ENCODE data around the gene ELMO1. TPM values are rescaled to one million over a fixed set of nuclear protein-coding genes. Genes with fewer than 3 reads are reported as not detected.

The ELMO1 gene
- polyA plus RNA-seq, 1 experiment: not detected

DNA sequence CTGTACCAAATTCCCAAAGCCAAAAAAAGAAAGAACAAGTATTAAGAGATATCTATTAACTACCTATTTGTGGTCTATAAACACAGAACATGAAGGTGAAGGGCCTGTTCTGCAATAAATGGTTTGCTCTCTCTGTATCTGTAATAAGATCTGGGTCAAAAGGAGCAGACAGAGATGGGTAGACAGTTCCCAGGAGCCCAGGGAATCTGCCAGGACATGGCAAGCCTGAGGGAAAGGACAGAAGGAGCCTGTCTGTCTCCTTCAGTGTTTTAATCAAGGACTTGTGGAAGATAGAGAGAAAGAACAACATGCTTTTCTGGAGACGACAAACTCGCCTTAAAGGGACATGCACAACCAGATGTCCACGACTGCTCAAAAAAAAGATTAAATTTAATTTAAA, 165.7 kb downstream of the ELMO1 start:
- TF ChIP-seq, protein P1, sequence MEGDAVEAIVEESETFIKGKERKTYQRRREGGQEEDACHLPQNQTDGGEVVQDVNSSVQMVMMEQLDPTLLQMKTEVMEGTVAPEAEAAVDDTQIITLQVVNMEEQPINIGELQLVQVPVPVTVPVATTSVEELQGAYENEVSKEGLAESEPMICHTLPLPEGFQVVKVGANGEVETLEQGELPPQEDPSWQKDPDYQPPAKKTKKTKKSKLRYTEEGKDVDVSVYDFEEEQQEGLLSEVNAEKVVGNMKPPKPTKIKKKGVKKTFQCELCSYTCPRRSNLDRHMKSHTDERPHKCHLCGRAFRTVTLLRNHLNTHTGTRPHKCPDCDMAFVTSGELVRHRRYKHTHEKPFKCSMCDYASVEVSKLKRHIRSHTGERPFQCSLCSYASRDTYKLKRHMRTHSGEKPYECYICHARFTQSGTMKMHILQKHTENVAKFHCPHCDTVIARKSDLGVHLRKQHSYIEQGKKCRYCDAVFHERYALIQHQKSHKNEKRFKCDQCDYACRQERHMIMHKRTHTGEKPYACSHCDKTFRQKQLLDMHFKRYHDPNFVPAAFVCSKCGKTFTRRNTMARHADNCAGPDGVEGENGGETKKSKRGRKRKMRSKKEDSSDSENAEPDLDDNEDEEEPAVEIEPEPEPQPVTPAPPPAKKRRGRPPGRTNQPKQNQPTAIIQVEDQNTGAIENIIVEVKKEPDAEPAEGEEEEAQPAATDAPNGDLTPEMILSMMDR (IDR thresholded peaks at IDR 0.05; ENCODE audit: low read depth, low read length): no peak
- Histone ChIP-seq H3K27ac (ENCODE audit: low read depth, low read length) (no peak overlapping the region), H3K9me3 (ENCODE audit: control insufficient read depth, insufficient read depth, low read length) (peaks cover 26% of the 10 kb centered on the region), H3K4me3 (ENCODE audit: low read depth, low read length) (no peak overlapping the region), H3K27me3 (ENCODE audit: control insufficient read depth, insufficient read depth, low read length) (no peaks in the 10 kb centered on the region)
- ChIA-PET CTCF (no interaction called here), POLR2A (no interaction called here)
- DNase-seq (ENCODE audit: low read depth, low spot score): no peak

DNA sequence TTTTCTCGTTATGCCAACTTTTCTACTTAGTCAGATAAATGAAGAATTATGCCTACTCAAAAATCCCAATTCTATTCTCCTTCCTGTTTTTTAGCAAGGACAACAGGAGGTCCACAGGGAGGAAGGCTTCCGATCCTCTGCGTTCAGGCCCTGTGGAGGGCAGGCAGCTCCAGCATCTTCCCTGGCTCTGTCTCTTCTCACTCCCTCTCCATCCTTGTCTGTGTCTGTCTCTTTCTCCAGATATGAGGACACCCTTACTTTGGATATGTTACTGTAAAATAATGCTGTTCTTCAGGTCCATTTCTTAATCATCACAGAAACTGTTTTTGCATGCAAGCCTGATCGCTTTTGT, 166.6 kb downstream of the ELMO1 start:
- Histone ChIP-seq H3K9me3 (ENCODE audit: control insufficient read depth, insufficient read depth, low read length) (peaks cover 27% of the 10 kb centered on the region), H3K4me3 (ENCODE audit: low read depth, low read length) (no peak overlapping the region), H3K27ac (ENCODE audit: low read depth, low read length) (no peak overlapping the region), H3K27me3 (ENCODE audit: control insufficient read depth, insufficient read depth, low read length) (no peaks in the 10 kb centered on the region)
- POLR2A ChIA-PET: no interaction called here
- TF ChIP-seq, protein P1 (IDR thresholded peaks at IDR 0.05; ENCODE audit: low read depth, low read length): no peak
- CTCF ChIA-PET: no interaction called here
- DNase-seq (ENCODE audit: low read depth, low spot score): no peak

DNA sequence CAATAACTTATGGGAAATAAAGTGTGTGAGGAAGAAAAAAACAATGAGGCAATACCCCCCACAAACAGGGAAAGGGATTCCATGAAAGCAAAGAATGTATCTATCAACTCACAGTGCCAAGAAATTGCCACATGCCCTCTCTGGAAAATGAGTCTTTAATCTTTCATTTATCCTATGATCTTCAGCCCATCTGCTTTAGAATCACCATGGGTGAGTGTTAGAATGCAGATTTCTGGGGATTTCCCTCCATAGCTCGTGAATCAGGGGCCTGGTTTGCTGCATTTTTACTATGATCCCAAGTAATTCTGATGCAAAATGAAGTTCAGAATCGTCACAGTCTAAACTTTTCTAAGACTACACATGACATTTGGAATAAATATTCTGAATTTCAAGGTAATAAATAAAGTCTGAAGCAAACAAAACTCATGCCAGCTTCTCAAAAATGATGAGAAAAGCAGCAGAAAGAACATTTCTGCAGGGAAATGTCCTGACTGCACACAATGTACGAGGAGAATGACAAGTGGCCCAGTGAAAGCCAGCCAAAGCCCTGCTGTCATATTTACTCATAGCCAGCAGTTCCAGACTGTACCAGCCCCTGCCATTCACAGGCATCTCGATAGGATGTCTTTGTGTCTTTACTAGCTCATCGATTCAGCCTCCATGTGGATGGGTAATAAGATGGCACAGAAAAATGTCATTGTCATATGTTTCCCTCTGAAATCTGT, 167.1 kb downstream of the ELMO1 start:
- no peak for DNase-seq (ENCODE audit: low read depth, low spot score)
- Histone ChIP-seq H3K27ac (ENCODE audit: low read depth, low read length) (no peak overlapping the region), H3K4me3 (ENCODE audit: low read depth, low read length) (no peak overlapping the region), H3K9me3 (ENCODE audit: control insufficient read depth, insufficient read depth, low read length) (peaks cover 31% of the 10 kb centered on the region), H3K27me3 (ENCODE audit: control insufficient read depth, insufficient read depth, low read length) (no peaks in the 10 kb centered on the region)
- ChIA-PET POLR2A (no interaction called here), CTCF (no interaction called here)
- TF ChIP-seq, protein P1 (IDR thresholded peaks at IDR 0.05; ENCODE audit: low read depth, low read length): no peak

DNA sequence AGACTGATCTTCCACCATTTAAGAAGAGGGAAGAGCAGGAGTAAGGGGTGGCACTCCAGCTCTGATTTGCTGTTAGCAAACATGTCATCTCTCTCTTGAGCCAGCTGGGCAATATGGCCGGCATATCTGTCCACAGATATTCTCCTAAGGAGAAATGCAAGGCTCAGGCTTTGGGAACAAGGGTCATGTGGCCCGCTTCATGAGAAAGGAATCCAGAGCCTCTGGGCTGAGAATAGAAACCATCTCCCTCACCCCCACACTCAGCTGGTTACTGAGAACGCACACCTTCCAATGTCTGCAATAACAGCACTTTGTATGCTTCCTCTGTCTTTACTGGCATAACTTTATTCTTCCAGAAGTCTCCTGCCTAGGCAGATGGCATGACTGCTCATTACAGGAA, 171.2 kb downstream of the ELMO1 start:
- no peak overlapping the region for H3K4me3 ChIP-seq (ENCODE audit: low read depth, low read length)
- ChIA-PET POLR2A (no interaction called here), CTCF (interaction anchor here (0.5 kb wide), 1 partner anchor 221 kb away, joined by 6 read pairs; no protein-coding TSS in a partner anchor)
- no peaks in the 10 kb centered on the region for H3K27me3 ChIP-seq (ENCODE audit: control insufficient read depth, insufficient read depth, low read length)
- H3K27ac ChIP-seq (ENCODE audit: low read depth, low read length): no peak overlapping the region
- H3K9me3 ChIP-seq (ENCODE audit: control insufficient read depth, insufficient read depth, low read length): peaks cover 39% of the 10 kb centered on the region
- DNase-seq (ENCODE audit: low read depth, low spot score): no peak
- TF ChIP-seq, protein P1 (IDR thresholded peaks at IDR 0.05; ENCODE audit: low read depth, low read length): no peak

DNA sequence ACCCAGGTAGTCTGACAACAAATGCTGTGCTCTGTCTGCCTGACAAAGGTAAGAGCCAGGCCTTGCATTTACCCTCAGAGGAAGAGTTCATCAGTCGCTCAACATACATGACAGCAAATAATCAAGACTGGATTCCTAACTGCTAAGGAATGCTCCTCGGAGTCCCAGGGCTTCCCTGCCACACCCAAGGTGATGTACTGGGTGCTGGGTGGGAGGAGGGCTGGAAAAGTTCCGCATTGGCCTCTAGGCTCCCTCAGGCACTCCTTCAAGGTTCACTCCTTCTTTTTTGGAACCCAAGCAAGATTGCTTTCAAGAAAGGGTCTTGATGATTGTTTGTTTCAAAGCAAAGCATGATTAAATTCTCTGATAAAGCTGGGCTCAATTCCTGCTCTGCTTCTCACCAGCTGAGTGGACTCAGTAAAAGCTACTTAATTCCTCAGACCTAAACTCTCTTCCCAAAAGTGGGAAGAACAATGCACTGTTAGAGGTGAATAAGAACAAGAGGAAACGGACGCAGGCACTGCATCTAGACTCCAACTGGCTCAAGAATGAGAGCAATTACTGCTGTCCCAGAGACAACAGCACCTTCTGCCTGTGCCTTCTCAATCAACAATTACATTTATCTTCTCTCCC, 173.5 kb downstream of the ELMO1 start:
- POLR2A ChIA-PET: no interaction called here
- TF ChIP-seq, protein P1 (IDR thresholded peaks at IDR 0.05; ENCODE audit: low read depth, low read length): no peak
- Histone ChIP-seq H3K4me3 (ENCODE audit: low read depth, low read length) (no peak overlapping the region), H3K9me3 (ENCODE audit: control insufficient read depth, insufficient read depth, low read length) (peaks cover 39% of the 10 kb centered on the region), H3K27me3 (ENCODE audit: control insufficient read depth, insufficient read depth, low read length) (no peaks in the 10 kb centered on the region), H3K27ac (ENCODE audit: low read depth, low read length) (no peak overlapping the region)
- CTCF ChIA-PET: no interaction called here
- DNase-seq (ENCODE audit: low read depth, low spot score): no peak
